ENCODE measurements around the gene SRSF5.

Gene SRSF5

DNA sequence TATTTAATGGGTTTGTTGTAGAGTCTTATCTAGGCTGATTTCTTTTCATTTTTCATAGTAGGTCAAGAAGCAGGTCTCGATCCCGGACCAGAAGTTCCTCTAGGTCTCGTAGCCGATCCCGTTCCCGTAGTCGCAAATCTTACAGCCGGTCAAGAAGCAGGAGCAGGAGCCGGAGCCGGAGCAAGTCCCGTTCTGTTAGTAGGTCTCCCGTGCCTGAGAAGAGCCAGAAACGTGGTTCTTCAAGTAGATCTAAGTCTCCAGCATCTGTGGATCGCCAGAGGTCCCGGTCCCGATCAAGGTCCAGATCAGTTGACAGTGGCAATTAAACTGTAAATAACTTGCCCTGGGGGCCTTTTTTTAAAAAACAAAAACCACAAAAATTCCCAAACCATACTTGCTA is 4.2 kb downstream of the SRSF5 start:
- Histone ChIP-seq H3F3A (ENCODE audit: low read depth) (no peaks in the 10 kb centered on the region; the same call in 1 of the 2 replicates), H3K36me3 (ENCODE audit: insufficient read depth, low read length) (peaks cover 84% of the 10 kb centered on the region), H3K9me3 (ENCODE audit: insufficient read depth, low read depth, low read length) (no peaks in the 10 kb centered on the region), H4K20me1 (ENCODE audit: insufficient read depth, low read length, poor library complexity, severe bottlenecking) (peaks cover 69% of the 10 kb centered on the region), H3K4me2 (ENCODE audit: low read depth, low read length, poor library complexity, severe bottlenecking) (peak overlapping the region; percentile 98), H3K9me2 (replicated peaks; ENCODE audit: low read depth, low read length) (no peaks in the 10 kb centered on the region), H2AFZ (ENCODE audit: low read length) (no peak overlapping the region), H3K9ac (ENCODE audit: low read depth, low read length, poor library complexity, severe bottlenecking) (no peak overlapping the region), H3K4me3 (ENCODE audit: low read length, poor library complexity, severe bottlenecking) (peak overlapping the region; percentile 99), H3K79me2 (ENCODE audit: insufficient read depth, low read length) (peaks cover 89% of the 10 kb centered on the region), H3K4me1 (ENCODE audit: insufficient read depth, low read length, poor library complexity, severe bottlenecking) (peaks cover 34% of the 10 kb centered on the region), H3K27me3 (ENCODE audit: insufficient read depth, low read length, poor library complexity, severe bottlenecking) (peaks cover 10% of the 10 kb centered on the region)
- no peak for TF ChIP-seq EZH2phosphoT487 (IDR thresholded peaks at IDR 0.05; ENCODE audit: borderline replicate concordance)
- TF ChIP-seq, protein P1, sequence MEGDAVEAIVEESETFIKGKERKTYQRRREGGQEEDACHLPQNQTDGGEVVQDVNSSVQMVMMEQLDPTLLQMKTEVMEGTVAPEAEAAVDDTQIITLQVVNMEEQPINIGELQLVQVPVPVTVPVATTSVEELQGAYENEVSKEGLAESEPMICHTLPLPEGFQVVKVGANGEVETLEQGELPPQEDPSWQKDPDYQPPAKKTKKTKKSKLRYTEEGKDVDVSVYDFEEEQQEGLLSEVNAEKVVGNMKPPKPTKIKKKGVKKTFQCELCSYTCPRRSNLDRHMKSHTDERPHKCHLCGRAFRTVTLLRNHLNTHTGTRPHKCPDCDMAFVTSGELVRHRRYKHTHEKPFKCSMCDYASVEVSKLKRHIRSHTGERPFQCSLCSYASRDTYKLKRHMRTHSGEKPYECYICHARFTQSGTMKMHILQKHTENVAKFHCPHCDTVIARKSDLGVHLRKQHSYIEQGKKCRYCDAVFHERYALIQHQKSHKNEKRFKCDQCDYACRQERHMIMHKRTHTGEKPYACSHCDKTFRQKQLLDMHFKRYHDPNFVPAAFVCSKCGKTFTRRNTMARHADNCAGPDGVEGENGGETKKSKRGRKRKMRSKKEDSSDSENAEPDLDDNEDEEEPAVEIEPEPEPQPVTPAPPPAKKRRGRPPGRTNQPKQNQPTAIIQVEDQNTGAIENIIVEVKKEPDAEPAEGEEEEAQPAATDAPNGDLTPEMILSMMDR (conservative IDR thresholded peaks at IDR 0.05; ENCODE audit: low read length): no peak

DNA sequence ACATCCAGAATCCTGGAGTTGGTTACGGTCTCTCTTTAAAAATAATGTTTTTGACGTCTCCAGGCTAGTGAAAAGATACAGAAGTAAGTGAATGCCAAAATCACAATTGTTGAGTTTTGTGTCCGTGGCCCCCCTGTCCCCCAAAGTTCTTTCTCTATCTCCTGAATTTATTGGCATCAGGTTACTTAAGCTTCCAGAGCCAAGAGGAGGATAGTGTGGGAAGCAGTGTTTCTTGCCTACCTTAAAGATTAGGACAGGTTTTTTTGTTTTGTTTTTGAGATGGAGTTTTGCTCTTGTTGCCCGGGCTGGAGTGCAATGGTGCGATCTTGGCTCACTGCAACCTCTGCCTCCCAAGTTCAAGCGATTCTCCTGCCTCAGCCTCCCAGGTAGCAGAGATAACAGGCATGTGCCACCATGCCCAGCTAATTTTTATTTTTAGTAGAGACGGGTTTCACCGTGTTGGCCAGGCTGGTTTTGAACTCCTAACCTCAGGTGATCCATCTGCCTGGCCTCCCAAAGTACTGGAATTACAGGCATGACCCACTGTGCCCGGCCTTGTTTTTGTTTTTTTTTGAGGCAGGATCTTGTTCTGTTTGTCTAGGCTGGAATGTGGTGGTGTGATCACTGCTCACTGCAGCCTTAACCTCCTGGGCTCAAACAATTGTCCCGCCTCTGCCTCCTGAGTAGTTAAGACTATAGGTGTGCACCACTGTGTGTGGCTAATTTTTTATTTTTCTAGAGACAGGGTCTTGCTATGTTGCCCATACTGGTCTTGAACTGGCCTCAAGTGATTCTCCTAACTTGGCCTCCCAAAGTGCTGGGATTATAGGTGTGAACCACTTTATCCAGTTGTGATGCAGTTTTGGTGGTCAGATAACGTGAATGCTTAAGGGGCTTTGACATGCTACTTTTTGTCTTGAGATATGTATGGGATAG is 5.4 kb downstream of the SRSF5 start:
- H3F3A ChIP-seq (ENCODE audit: low read depth): no peaks in the 10 kb centered on the region; the same call in 1 of the 2 replicates
- peaks cover 79% of the 10 kb centered on the region for H3K79me2 ChIP-seq (ENCODE audit: insufficient read depth, low read length)
- H3K4me2 ChIP-seq (ENCODE audit: low read depth, low read length, poor library complexity, severe bottlenecking): peak overlapping the region; percentile 98
- TF ChIP-seq, protein P1 (conservative IDR thresholded peaks at IDR 0.05; ENCODE audit: low read length): no peak
- no peak for TF ChIP-seq EZH2phosphoT487 (IDR thresholded peaks at IDR 0.05; ENCODE audit: borderline replicate concordance)
- no peaks in the 10 kb centered on the region for H3K9me3 ChIP-seq (ENCODE audit: insufficient read depth, low read depth, low read length)
- H3K9me2 ChIP-seq (replicated peaks; ENCODE audit: low read depth, low read length): no peaks in the 10 kb centered on the region
- H3K27me3 ChIP-seq (ENCODE audit: insufficient read depth, low read length, poor library complexity, severe bottlenecking): peaks cover 7% of the 10 kb centered on the region
- H3K4me3 ChIP-seq (ENCODE audit: low read length, poor library complexity, severe bottlenecking): no peak overlapping the region
- H3K4me1 ChIP-seq (ENCODE audit: insufficient read depth, low read length, poor library complexity, severe bottlenecking): peaks cover 34% of the 10 kb centered on the region
- H3K9ac ChIP-seq (ENCODE audit: low read depth, low read length, poor library complexity, severe bottlenecking): no peak overlapping the region
- H3K36me3 ChIP-seq (ENCODE audit: insufficient read depth, low read length): peaks cover 91% of the 10 kb centered on the region
- H2AFZ ChIP-seq (ENCODE audit: low read length): no peak overlapping the region
- peaks cover 66% of the 10 kb centered on the region for H4K20me1 ChIP-seq (ENCODE audit: insufficient read depth, low read length, poor library complexity, severe bottlenecking)

DNA sequence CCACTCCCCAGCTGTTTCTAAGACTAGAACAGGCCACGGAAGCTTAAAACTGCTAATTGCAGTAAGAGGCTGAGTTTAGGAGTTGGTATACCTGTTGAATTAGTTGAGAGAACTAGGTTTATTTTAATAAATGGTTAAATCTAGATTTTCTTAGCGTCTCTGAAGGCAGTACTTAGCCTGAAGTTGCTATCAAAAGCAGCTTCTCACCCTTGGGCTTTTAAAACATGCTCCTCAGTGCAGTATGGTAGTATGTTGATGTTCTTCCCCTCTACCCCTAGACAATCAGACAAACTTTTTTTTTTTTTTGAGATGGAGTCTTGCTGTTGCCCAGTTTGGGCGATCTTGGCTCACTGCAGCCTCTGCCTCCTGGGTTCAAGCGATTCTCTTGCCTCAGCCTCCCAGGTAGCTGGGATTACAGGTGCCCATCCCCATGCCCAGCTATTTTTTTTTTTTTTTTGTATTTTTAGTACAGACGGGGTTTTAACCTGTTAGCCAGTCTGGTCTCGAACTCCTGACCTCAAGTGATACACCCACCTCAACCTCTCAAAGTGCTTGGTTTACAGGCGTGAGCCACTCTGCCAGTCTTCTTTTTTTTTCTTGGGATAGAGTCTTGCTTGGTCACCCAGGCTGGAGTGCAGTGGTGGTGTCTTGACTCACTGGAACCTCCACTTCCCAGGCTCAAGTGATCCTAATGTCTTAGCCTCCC is 6.8 kb downstream of the SRSF5 start:
- TF ChIP-seq, protein P1 (conservative IDR thresholded peaks at IDR 0.05; ENCODE audit: low read length): no peak
- TF ChIP-seq EZH2phosphoT487 (IDR thresholded peaks at IDR 0.05; ENCODE audit: borderline replicate concordance): no peak
- H3K4me2 ChIP-seq (ENCODE audit: low read depth, low read length, poor library complexity, severe bottlenecking): no peak overlapping the region
- no peaks in the 10 kb centered on the region for H3K27me3 ChIP-seq (ENCODE audit: insufficient read depth, low read length, poor library complexity, severe bottlenecking)
- peaks cover 29% of the 10 kb centered on the region for H3K4me1 ChIP-seq (ENCODE audit: insufficient read depth, low read length, poor library complexity, severe bottlenecking)
- peaks cover 94% of the 10 kb centered on the region for H3K36me3 ChIP-seq (ENCODE audit: insufficient read depth, low read length)
- H3K79me2 ChIP-seq (ENCODE audit: insufficient read depth, low read length): peaks cover 65% of the 10 kb centered on the region
- H4K20me1 ChIP-seq (ENCODE audit: insufficient read depth, low read length, poor library complexity, severe bottlenecking): peaks cover 54% of the 10 kb centered on the region
- no peaks in the 10 kb centered on the region for H3K9me3 ChIP-seq (ENCODE audit: insufficient read depth, low read depth, low read length)
- H3K9ac ChIP-seq (ENCODE audit: low read depth, low read length, poor library complexity, severe bottlenecking): no peak overlapping the region
- no peak overlapping the region for H2AFZ ChIP-seq (ENCODE audit: low read length)
- no peak overlapping the region for H3K4me3 ChIP-seq (ENCODE audit: low read length, poor library complexity, severe bottlenecking)
- H3K9me2 ChIP-seq (replicated peaks; ENCODE audit: low read depth, low read length): no peaks in the 10 kb centered on the region
- no peaks in the 10 kb centered on the region; the same call in 1 of the 2 replicates for H3F3A ChIP-seq (ENCODE audit: low read depth)

All from Loucy (cell line).